Ishikawa (cell line): ENCODE results near the gene PPFIBP1.

Source experiments
- CEBPB ChIP-seq: IDR thresholded peaks from 2 replicates; pipeline ENCODE4 v1.6.1; 2012
- CREB1 ChIP-seq: IDR thresholded peaks from 2 replicates; pipeline ENCODE4 v1.6.1; 2012; ENCODE audit warnings: low read depth
- EGR1 ChIP-seq: IDR thresholded peaks from 2 replicates; pipeline ENCODE4 v1.6.1; 2012
- EP300 ChIP-seq: IDR thresholded peaks from 2 replicates; pipeline ENCODE4 v1.6.1; 2012; ENCODE audit warnings: borderline replicate concordance
- FOXM1 ChIP-seq: IDR thresholded peaks from 2 replicates; pipeline ENCODE4 v1.6.1; 2012; ENCODE audit warnings: low read depth, borderline replicate concordance
- NFIC ChIP-seq: IDR thresholded peaks from 2 replicates; pipeline ENCODE4 v1.6.1; 2012
- RAD21 ChIP-seq: IDR thresholded peaks from 2 replicates; pipeline ENCODE4 v1.6.1; 2012; ENCODE audit warnings: low read depth
- REST ChIP-seq: IDR thresholded peaks from 2 replicates; pipeline ENCODE4 v1.6.1; 2012; ENCODE audit warnings: low read depth, mild to moderate bottlenecking
- TAF1 ChIP-seq: IDR thresholded peaks from 2 replicates; pipeline ENCODE4 v1.6.1; 2012; ENCODE audit warnings: low read depth, mild to moderate bottlenecking
- TCF12 ChIP-seq: IDR thresholded peaks from 2 replicates; pipeline ENCODE4 v1.6.1; 2012; ENCODE audit warnings: low read depth
- TEAD4 ChIP-seq: IDR thresholded peaks from 2 replicates; pipeline ENCODE4 v1.6.1; 2012
- YY1 ChIP-seq: IDR thresholded peaks from 2 replicates; pipeline ENCODE4 v1.6.1; 2012; ENCODE audit warnings: low read depth
- ZBTB7A ChIP-seq: IDR thresholded peaks from 2 replicates; pipeline ENCODE4 v1.6.1; 2012; ENCODE audit warnings: low read depth
- TF ChIP-seq, protein P1 (sequence below): IDR thresholded peaks from 2 replicates; pipeline ENCODE4 v1.6.1; 2012
- TF ChIP-seq, protein P2 (sequence below): IDR thresholded peaks from 2 replicates; pipeline ENCODE4 v1.6.1; 2012

Gene PPFIBP1

DNA sequence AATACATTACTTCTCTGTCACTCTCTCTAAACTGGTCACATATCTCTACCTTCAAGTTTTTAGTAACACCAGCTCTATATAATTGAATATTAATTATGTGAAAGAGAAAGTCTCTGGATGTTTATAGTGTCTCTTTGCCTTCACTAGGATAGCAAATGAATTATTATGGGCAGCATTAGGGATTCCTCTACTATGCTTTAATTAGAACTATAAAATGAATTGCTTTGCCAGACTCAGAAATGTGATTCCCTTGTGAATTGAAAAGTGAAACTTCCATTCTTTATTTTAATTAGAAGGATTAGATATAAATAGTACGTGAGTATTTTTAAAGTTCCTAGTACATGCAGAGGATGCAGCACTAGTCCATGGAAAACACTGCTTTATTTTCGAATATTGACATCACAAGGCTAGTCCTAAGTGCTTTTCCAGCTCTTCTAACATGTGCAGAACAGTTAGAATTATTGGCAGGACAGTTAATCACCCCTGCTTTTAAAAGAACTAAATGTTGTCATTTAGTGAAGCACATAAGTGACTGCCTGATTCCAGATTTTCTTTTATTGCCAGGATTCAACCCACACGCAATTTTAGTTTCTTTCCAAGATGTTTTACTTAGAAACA is 149.2 kb downstream of the PPFIBP1 start:
- no peak for TF ChIP-seq RAD21
- no peak for TF ChIP-seq EP300
- no peak for TF ChIP-seq TEAD4
- no peak for TF ChIP-seq TAF1

DNA sequence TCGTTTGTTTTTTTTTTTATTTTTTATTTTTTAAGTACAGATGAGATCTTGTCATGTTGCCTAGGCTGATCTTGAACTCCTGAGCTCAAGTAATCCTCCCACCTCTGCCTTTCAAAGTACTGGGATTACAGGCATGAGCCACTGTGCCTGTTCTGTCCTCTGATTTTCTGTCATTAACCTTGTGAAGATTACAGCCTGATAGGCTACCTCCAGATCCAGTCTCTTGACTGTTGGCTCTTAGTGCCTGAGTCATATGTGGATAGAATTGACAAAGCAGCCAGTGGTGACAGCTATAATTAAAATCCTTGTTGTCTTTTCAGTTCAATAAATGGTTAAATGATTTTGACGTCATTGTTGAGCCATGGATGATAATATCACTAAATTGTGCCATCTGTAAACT is 151.0 kb downstream of the PPFIBP1 start:
- no peak for TF ChIP-seq ZBTB7A
- no peak for TF ChIP-seq EP300
- no peak for TF ChIP-seq CEBPB
- TF ChIP-seq EGR1: no peak
- TF ChIP-seq, protein P1, sequence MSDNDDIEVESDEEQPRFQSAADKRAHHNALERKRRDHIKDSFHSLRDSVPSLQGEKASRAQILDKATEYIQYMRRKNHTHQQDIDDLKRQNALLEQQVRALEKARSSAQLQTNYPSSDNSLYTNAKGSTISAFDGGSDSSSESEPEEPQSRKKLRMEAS: no peak

DNA sequence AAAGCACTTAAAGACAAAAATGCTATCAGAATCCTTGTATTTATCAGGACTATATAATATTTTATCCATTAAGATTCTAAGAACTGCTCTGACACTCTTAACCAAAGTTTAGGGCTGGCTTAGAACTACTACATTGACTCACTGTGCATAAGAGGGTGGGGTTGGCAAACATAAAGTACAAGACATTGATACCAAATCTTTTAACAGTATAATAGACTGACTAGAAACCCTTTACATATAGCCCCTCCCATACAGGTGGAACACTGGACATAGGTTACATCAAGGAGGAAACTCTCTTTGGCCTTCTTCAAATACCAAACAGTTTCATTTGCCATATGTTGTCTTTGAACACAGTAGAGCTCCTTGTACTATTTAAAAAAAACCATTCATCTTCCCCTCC is 156.6 kb downstream of the PPFIBP1 start:
- TF ChIP-seq ZBTB7A (no peak), CEBPB (no peak), FOXM1 (no peak), TEAD4 (no peak), YY1 (no peak), REST (no peak), RAD21 (no peak), EGR1 (no peak), TAF1 (no peak), EP300 (no peak), TCF12 (no peak), NFIC (no peak), CREB1 (no peak)
- TF ChIP-seq, protein P1: no peak
- TF ChIP-seq, protein P2, sequence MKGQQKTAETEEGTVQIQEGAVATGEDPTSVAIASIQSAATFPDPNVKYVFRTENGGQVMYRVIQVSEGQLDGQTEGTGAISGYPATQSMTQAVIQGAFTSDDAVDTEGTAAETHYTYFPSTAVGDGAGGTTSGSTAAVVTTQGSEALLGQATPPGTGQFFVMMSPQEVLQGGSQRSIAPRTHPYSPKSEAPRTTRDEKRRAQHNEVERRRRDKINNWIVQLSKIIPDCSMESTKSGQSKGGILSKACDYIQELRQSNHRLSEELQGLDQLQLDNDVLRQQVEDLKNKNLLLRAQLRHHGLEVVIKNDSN: no peak

GRCh38 chr12:27682534-27682933 is 158.5 kb downstream of the PPFIBP1 start:
- no peak for TF ChIP-seq TCF12
- no peak for TF ChIP-seq REST
- TF ChIP-seq TEAD4: no peak
- no peak for TF ChIP-seq CREB1
- TF ChIP-seq, protein P1: no peak
- no peak for TF ChIP-seq YY1

DNA sequence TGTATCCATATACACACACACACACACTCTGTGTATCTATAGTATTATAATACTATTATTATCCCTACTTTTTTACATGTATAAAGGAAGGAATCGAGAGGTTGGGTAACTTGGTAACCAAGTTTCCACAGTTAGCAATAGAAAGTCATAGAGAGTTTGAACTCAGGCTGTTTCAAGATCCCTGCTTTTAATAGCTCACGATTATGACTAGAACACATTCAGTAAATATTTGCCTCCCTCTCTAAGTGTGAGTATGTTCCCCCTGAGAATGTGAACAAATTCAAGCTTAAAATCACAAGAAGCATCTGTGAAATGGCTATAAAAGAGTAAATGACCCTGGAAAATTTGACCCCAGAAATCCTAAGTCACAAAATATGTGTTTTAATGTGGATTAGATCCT is 161.3 kb downstream of the PPFIBP1 start:
- TF ChIP-seq, protein P1: no peak
- TF ChIP-seq ZBTB7A (no peak), CREB1 (no peak), EP300 (no peak), NFIC (no peak)

- TF ChIP-seq CREB1: no peak
These were observed 162.1 kb downstream of the PPFIBP1 start for GRCh38 chr12:27686147-27686546.

DNA sequence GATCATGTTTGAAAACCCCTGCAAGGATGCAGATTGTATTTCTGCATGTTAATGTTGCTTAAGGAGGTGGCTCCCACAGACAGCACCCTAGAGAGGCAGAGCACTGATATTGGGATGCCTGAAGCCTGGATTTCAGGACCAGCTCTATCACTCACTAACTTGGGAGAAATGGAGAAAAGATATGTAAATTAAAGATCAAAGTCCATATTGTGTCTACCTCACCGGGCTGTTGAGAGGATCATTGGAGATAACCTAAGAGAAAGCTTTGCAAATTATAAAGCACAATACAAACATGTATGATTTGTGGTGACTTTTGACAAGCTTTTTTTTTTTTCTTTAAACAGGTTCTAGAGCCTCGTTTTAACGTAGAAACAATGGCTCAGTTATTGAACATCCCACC is 164.7 kb downstream of the PPFIBP1 start:
- TF ChIP-seq TAF1 (no peak), NFIC (no peak), TEAD4 (no peak)
- TF ChIP-seq, protein P2: no peak
